ENCODE measurements around the gene PRR9.
"Not testable (repeated sequence)": the region's sequence is repeated elsewhere in the genome, so short reads cannot be mapped to it uniquely, and the experiment has no call there.

PRR9 gene

DNA sequence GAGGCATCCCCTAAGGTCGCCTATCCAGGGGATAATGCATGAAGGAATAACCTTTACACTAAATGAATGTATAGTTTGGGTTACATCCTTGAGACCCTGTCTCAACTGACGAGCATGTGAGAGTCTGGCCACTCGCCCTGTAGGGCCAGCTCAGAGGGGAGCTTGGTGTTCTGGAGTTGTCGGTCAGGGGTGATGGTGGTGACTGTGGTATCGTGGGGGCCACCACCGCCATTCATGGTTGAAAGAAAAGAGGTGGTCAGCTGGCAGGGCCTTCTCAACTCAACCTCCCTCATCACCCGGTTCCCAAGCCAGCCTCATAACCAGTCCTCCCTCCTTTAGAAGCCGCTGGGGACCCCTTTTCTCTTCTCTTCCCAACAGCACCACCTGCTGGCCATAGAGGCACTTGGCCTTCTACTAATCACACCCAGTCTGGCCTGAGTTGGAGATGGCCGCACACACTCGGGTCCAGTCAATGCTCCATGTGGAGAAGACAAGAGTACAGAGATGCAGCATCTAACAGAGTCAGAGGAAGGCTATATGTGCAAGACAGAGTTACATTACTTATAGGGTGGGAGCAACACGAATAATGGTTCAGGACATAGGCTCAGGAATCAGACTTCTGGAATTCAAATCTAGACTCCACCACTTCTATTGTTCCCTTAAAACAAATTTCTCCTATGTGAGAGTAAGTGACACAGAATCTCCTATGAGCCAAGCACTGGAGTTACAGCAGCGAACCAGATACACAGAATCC, 11.9 kb downstream of the PRR9 start:
- not testable (repeated sequence) for DNase-seq (ENCODE audit: low spot score)
- TF ChIP-seq, protein P1, sequence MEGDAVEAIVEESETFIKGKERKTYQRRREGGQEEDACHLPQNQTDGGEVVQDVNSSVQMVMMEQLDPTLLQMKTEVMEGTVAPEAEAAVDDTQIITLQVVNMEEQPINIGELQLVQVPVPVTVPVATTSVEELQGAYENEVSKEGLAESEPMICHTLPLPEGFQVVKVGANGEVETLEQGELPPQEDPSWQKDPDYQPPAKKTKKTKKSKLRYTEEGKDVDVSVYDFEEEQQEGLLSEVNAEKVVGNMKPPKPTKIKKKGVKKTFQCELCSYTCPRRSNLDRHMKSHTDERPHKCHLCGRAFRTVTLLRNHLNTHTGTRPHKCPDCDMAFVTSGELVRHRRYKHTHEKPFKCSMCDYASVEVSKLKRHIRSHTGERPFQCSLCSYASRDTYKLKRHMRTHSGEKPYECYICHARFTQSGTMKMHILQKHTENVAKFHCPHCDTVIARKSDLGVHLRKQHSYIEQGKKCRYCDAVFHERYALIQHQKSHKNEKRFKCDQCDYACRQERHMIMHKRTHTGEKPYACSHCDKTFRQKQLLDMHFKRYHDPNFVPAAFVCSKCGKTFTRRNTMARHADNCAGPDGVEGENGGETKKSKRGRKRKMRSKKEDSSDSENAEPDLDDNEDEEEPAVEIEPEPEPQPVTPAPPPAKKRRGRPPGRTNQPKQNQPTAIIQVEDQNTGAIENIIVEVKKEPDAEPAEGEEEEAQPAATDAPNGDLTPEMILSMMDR (IDR thresholded peaks at IDR 0.05; ENCODE audit: extremely low read depth, missing control alignments) = peak; percentile 24

DNA sequence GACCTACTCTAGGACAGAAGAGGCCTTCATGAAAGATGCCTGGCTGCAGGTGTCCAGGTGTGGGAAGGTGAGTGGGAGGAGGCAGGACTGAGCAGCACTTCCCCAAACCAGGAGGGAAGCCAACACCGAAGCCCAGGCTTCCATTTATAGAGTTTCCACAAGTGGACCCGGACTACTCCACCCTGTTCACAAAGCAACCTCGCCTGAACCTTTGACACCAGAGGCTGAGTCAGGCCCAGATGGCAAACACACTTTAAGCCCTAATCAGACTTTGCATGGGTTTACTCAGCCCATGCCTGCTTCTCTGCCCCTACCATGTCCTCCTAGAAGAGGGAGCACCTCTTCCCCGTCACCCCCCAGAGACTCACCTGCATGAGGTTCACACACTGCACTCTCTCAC, 14.0 kb downstream of the PRR9 start:
- DNase-seq (ENCODE audit: low spot score) = no peak
- TF ChIP-seq, protein P1 (IDR thresholded peaks at IDR 0.05; ENCODE audit: extremely low read depth, missing control alignments) = no peak

- DNase-seq (ENCODE audit: low spot score) = no peak
- TF ChIP-seq, protein P1 (IDR thresholded peaks at IDR 0.05; ENCODE audit: extremely low read depth, missing control alignments) = no peak
These were observed 14.4 kb downstream of the PRR9 start for GRCh38 chr1:153231785-153232184.

- DNase-seq (ENCODE audit: low spot score) = no peak
- TF ChIP-seq, protein P1 (IDR thresholded peaks at IDR 0.05; ENCODE audit: extremely low read depth, missing control alignments) = no peak
These were observed 15.2 kb downstream of the PRR9 start for GRCh38 chr1:153232553-153232952.

DNA sequence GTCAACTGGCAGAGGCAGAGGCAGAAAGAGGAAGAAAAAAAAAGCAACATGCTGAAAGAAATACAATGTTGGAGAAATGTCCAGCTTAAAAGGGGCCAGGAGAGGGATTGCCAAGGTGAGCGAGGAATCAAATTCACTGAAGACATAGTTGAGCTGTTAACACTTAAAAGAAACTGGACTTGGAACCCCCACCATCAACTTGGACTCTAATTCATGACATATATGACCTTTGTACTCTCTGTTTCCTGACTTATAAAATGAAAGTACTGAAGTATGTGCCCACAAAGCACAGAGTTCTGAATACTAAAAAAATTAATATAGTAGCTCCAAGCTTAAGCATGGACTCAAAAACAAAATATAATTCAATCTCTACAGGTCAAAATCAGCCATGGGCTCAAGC, 16.1 kb downstream of the PRR9 start:
- no peak for DNase-seq (ENCODE audit: low spot score)
- TF ChIP-seq, protein P1 (IDR thresholded peaks at IDR 0.05; ENCODE audit: extremely low read depth, missing control alignments) = no peak

DNA sequence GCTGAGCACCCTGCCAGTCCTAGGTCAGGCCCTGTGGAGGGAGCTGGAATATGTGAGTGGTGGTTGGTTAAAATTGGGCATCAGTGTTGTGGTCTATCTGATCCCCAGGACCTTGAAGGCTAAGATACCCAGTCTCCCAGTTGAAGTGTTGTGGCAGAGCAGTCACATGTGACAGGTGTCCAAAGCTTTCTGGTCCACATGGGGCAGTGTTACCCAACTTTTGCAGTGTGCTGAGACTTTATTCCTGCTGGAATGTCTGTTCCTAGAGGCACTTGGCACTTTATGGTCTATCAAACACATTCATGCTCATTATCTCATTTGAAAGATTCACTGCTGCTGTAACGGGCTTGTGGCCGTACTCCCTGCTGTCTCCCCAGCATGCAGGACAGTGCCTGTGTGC, 21.1 kb downstream of the PRR9 start:
- TF ChIP-seq, protein P1 (IDR thresholded peaks at IDR 0.05; ENCODE audit: extremely low read depth, missing control alignments) = no peak
- DNase-seq (ENCODE audit: low spot score) = no peak

DNA sequence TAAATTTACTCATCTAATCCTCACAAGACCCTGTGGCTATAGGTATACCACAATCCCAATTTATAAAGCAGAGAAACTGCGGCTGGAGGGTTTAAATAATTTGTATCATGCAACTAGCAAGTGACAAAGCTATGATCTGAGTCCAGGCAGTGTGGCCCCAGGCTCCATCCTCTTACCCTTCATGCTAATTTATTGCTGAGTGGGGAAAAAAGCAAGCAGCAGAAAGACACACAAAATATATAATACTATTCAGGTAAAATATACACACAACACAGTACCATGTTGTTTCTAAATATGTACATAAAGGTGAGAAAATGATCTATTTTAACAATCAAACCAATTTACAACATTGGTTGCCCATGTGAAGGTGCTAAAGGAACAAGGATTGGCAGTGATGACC, 24.8 kb downstream of the PRR9 start:
- TF ChIP-seq, protein P1 (IDR thresholded peaks at IDR 0.05; ENCODE audit: extremely low read depth, missing control alignments) = no peak
- no peak for DNase-seq (ENCODE audit: low spot score)

Measured in GM20000 (cell line).